KG1 (cell line): Measurements from ENCODE around the gene SUSD6.
A peak's percentile ranks its signal among the peaks of the same experiment; 100 is the strongest.

Source experiments
- DNase-seq: peaks from one replicate; lab custom pipeline; 2025; lab: John Stamatoyannopoulos, UW

Gene SUSD6

DNA sequence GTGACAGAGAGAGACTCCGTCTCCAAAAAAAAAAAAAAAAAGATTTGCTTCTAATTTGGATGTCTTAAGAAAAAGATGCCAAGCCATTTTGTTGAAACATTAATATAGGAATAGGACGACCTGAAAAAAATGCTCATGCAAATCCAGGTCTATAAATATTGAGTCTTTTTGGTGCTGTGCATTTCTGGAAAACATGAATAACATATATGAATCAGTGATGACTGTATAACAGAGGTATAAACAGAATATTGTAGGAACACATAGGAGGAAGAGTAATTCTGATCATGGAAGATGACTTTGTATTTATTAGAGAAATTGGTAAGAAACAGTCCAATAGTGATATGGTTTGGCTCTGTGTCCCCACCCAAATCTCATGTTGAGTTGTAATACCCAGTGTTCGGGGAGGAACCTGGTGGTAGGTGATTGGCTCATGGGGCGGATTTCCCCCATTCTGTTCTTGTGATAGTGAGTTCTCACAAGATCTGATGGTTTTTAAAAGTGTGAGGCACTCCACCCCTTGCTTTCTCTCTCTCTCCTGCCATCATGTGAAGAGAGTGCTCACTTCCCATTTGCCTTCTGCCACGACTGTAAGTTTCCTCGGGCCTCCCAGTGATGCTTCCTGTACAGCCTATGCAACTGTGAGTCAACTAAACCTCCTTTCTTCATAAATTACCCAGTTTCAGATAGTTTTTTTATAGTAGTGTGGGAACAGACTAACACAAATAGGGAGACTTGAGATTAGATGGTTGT lies 152.5 kb downstream of the SUSD6 start:
- DNase-seq: peak; percentile 19
